Stimulated activated CD4-positive, alpha-beta T cell treated with anti-CD3 and anti-CD28 coated beads, Interleukin-15, amount 100 ng/mL, for 1 hour (primary cell): Measurements from ENCODE around the gene GPR37.

Experiments
- DNase-seq, 2 donors: peaks; one replicate each; pipeline ENCODE4 v3.0.0-alpha.2; 2020; ENCODE audit warnings: low read depth in 1 of 2, low spot score in 1 of 2

Gene GPR37, protein sequence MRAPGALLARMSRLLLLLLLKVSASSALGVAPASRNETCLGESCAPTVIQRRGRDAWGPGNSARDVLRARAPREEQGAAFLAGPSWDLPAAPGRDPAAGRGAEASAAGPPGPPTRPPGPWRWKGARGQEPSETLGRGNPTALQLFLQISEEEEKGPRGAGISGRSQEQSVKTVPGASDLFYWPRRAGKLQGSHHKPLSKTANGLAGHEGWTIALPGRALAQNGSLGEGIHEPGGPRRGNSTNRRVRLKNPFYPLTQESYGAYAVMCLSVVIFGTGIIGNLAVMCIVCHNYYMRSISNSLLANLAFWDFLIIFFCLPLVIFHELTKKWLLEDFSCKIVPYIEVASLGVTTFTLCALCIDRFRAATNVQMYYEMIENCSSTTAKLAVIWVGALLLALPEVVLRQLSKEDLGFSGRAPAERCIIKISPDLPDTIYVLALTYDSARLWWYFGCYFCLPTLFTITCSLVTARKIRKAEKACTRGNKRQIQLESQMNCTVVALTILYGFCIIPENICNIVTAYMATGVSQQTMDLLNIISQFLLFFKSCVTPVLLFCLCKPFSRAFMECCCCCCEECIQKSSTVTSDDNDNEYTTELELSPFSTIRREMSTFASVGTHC

DNA sequence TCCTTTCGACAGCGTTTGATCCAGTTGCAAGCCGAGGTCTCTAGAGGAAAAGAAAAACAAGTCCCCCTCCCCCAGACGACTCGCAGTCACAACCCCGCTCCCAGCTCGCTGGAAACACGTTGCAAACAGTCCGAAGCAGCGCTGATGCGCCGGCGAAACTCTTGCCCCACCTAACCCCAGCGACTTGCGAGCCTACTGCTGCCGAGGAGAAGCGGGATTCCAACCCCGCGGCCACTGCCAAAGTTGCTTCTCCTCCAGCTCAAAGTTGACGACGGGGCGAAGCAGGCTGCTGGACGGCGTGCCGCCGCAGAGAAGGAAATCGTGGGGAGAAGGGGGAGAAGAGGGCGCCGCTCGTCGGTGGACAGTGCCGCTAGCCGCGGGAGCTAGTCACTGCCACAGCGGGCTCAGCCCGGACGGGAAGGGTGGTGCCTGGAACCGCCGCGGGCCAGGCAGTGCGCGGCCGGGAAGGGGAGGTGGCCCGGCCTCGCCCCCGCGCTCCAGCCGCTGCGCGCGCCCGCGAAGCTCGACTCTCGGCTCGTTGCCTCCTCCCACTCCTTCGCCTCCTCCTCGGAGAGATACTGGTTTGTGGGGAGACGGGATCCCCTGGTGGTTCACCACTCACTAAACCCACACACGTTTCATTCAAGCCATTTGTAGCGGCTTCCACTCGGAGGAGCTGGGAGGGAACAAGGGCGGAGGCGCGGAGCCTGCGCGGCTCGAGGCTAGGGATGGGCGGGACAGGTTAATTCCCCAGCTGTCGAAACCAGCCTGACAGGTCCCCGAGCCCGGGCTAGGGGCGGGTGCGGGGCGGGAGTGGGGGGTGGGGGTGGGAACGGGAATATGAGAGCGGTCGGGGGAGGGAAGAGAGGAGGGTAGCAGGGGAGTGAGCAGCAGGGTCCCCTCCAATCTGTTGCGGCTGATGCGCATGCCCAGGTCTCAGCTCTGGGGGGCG lies at the start of gene GPR37:
TSS of gene GPR37 (minus strand) at position 392 of the 952 bp plus-strand sequence. CDS start 816 bp downstream, outside the sequence.
- no peak for DNase-seq

DNA sequence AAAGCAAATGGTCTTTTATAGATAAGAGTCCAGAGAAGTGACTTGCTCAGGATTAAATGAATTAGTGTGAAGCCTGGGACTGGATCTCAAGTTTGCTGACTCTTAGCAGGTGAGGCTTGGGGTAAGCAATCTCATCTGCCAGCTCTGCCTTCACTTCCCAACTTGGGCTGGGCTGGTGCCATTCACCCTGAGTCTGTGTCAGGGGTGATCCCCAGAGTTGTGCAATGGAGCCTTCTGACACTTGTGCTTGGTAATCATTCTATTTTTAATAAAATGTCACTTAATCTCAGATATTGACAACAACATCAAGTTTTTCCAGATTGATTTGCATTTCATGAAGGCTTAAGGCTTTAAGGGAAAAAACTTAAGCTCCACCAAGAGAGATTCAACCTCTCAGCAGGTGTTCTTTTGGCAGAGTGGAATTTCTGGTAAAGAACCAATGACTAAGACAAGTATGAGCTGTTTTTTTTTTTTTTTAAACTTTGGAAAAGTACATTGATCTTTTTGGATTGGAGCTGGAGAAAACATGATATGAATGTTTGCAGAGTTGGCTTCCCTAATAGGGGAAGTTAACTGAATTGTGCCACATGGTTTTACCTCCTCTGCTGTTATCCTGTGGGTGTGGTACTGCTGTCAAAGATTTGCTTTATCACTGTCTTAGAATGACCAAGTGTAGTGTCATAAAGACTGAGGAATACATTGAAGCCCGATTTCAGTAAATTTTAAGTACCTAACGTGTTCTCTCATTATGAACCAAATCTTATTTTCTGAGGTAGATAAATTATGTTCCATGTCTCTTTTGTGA lies 48.6 kb upstream of the GPR37 start:
- no peak for DNase-seq

DNA sequence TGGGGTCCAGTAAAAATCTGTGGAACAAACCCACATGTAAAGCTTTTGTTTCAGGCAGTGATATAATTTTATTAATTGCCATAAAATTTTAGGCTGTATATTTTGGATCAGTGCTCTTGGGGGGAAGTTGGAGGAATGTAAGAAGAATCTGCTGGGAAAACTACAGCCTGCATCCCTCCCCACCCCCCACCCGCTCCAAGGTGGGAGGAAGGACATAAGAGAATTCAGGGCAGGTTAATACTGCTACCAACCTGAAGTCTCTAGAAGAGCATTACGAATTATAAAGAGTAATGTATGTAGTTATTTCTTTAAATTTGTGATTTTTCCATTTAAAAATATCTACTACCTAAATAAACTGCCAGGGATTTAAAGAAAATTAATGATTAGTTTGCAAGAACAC lies 47.2 kb upstream of the GPR37 start:
- DNase-seq: no peak

DNA sequence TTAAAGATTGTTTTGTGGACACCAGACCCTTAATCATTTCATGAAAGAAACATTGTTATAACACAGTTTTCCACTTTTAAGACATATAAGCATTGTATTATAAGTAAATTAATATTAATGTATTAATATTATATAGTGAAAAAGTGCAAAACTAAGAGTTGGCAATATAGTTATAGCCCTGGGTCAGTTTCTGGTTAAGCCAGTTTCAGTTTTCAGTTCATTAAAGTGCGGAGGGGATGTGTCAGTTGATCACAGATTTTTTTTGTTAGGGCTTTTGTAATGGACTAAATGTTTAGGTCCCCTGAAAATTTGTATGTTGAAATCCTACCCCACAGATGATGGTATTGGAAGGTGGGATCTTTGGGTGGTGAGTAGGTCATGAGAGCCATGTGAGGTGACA lies 45.7 kb upstream of the GPR37 start:
- no peak for DNase-seq

- DNase-seq: no peak
Observed at GRCh38 chr7:124810605-124811004, 45.0 kb upstream of the GPR37 start.

GRCh38 chr7:124808206-124808605 lies 42.6 kb upstream of the GPR37 start:
- no peak for DNase-seq

DNA sequence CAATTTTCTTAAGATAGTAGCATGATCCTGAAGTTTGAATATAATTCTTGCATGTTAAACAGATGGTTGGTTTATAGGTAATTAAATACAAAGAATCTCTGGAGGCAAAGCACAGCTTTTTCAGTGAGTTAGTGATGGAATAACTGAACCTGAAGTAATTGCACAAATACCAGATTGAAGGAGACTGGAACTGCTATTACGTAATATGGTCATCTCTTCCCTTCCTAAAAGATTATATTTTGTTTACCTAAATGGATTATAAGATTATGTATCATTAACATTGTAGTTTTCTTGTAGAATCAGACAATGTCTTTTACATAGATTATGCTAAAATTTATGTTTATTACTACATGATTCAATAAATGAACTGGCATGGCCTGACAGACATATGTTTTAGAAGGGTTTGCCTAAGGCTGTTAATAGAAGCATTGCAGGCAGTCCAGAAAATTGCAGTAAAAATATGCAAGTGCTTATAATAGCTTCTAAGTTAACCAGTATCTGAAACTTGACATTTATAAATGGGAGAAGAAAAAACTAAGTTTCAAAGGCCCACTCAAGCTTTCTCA lies 35.8 kb upstream of the GPR37 start:
- no peak for DNase-seq

- no peak for DNase-seq
Observed at GRCh38 chr7:124800386-124800785, 34.8 kb upstream of the GPR37 start.

DNA sequence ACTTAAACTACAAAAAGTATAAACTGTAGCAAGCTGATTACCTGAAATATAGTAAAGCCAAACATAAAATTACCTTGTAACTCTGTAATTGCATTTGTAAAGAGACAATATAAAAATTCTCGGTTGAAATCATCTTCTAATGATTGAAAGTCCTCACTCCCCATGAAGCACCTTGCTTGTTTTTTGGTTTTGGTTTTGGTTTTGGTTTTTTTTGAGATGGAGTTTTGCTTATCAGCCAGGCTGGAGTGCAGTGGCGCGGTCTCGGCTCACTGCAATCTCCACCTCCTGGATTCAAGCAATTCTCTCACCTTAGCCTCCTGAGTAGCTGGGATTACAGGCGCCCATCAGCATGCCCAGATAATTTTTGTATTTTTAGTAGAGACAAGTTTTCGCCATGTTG lies 33.9 kb upstream of the GPR37 start:
- DNase-seq: no peak

GRCh38 chr7:124796771-124797170 lies 31.2 kb upstream of the GPR37 start:
- DNase-seq: no peak

DNA sequence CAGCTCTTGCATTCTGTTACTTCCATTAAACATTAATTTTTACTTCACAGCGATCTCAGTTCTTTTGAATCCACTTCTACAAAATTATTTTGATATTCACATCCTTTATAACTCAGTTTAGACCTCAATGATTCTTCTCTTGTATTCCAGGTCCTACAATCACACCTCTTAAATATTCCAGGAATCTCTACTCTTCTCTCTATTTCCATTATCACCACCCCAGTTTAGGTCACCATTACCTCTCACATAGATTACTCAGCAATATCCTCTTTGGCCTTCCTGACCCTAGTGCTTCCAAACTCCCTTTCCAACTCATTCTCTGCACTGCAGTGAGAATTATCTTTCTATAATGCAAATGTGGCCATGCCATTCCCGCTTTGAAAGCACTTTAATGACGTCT lies 27.1 kb upstream of the GPR37 start:
- DNase-seq: no peak

DNA sequence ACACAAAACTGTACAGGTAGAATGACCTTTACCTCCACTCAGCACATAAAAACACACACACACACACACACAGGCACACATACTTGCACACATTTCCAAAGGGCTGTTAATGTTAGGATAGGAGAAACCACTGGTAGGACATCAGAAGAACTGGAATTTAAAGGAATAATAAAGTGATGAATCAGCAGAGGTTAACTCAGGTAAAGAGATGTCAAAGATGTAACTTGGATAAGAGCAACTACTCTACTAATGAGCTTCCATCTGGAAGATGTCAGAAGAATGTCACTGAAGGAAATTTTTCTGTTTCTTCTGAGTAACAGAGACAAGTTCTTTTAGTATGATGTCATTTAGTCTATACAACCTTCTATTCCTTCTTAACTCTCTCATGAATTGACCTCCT lies 26.4 kb upstream of the GPR37 start:
- no peak for DNase-seq

DNA sequence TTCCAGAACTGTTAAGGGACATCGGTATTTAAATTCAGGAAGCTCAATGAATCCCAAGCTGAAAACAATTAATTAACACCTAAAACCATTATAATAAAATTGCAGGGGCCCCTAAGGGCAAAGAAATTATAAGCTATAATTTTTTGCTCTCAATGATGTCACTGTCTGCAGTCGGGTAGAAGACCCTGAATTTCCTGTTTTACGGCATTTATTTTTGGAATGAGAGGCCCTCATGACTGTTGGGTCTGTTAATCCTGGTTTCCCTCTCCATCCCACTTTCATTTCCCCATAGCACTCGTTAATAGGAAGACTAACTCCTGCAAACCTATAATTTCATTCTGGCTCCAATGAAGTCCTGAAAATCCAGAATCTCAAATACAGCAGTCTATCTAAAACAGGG lies 25.8 kb upstream of the GPR37 start:
- no peak for DNase-seq

DNA sequence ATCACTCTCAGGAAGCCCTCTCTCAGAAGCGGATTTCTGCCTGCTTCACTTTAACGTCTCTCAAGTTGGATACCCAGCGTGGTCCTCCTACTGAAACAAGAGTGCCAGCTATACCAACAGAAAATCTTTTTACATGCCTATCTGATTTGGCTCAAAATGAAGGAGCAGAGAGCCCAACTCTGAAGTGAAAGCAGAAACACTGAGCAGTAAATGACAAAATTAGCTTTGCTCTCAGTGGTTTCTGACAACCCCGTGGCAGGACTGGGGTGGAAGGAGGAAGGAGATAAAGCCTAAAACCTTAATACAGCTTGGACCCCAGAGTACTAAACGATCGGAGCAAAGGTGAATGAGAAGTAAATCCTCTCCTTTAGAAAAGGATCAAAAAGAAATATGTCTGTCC lies 25.1 kb upstream of the GPR37 start:
- no peak for DNase-seq

DNA sequence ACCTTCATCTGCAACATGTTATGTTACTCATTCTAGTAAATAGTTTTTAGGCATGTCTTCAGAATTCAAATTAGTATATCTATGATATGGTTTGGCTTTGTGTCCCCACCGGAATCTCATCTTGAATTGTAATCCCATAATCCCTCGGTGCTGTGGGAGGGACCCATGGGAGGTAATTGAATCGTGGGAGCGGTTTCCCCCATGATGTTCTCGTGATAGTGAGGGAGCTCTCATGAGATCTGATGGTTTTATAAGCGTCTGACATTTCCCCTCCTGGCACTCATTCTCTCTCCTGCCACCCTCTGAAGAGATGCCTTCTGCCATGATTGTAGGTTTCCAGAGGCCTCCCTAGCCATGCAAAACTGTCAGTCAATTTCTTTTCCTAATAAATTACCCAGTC lies 20.4 kb upstream of the GPR37 start:
- DNase-seq: no peak

- DNase-seq: no peak
Observed at GRCh38 chr7:124784879-124785818, 19.6 kb upstream of the GPR37 start.

DNA sequence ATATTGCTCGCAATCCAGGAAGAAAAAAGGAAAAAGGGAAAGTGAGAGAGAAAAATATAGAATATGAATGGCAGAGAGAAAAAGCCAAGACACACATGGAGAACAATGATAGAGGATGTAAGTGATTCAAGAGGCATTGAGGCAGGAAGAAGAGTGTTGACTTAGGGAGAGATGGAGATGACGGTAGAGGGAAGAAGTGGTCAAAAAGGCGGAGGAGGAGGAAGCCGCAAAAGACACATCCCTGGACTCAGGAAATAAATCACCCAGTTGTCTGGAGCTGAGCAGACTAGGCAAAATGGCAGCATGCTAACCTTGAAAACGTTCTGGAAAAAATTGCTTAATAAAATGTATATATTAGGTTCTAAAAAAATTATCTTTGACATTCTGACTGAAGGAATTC lies 17.7 kb upstream of the GPR37 start:
- no peak for DNase-seq

DNA sequence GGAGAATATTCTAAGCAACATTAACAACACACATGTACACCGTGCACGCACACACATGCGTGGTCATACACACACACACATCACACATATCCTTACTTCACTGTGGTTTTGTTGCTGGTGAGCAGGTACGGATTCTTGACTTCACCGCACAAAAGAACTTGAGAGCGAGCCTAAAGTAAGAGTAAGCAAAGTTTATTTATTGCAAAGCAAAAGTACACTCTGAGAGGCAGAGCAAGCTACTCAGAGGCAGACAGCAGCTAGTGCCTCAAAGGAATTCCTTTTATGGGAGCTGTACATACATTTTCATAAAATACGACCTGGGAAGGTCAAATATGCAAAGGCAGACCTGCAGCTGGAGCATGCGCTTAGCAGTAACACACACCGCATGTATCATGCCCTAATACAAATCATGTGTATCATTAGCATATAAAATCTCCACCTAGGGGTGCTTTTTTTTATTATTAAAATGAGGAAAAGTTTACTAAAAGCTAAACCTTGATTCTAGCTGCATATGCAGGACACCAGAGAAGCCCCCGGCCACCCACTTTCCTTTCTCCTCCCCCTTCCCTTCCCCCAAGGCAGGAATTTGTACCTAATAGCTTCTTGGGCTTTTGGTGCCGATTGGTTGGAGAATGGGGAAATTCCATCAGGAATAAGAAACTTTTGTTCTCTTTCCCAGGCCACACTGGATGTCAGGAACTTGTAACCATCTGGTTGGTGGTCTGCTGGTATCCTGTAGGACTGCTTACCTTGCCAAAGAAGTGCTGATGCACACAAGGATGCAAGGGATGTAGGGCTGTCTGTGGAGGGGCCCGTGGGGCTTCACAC lies 16.5 kb upstream of the GPR37 start:
- no peak for DNase-seq

GRCh38 chr7:124781418-124781817 lies 15.8 kb upstream of the GPR37 start:
- DNase-seq: no peak
